Measurements from ENCODE around the gene SCUBE1.
A peak's percentile ranks its signal among the peaks of the same experiment; 100 is the strongest.
"Not testable (repeated sequence)": the region's sequence is repeated elsewhere in the genome, so short reads cannot be mapped to it uniquely, and the experiment has no call there.

The SCUBE1 gene

GRCh38 chr22:43356881-43357280 is 13.7 kb upstream of the SCUBE1 start:
- no peak for DNase-seq (ENCODE audit: low read depth in 2 of 2)

GRCh38 chr22:43355688-43356087 is 12.5 kb upstream of the SCUBE1 start:
- DNase-seq (ENCODE audit: low read depth in 2 of 2), result not testable (repeated sequence)

- DNase-seq (ENCODE audit: low read depth in 2 of 2), result no peak
These were observed 8.8 kb upstream of the SCUBE1 start for GRCh38 chr22:43351966-43352345.

- no peak for DNase-seq (ENCODE audit: low read depth in 2 of 2)
These were observed 6.5 kb upstream of the SCUBE1 start for GRCh38 chr22:43349636-43350035.

- DNase-seq (ENCODE audit: low read depth in 2 of 2), result peak; percentile 51 to 56
These were observed 3.4 kb upstream of the SCUBE1 start for GRCh38 chr22:43346521-43346929.

- DNase-seq (ENCODE audit: low read depth in 2 of 2), result no peak
These were observed 2.7 kb upstream of the SCUBE1 start for GRCh38 chr22:43345761-43346301.

GRCh38 chr22:43345356-43345755 is 2.2 kb upstream of the SCUBE1 start:
- DNase-seq (ENCODE audit: low read depth in 2 of 2), result no peak

GRCh38 chr22:43344520-43344787 is 1.3 kb upstream of the SCUBE1 start:
- DNase-seq (ENCODE audit: low read depth in 2 of 2), result no peak

GRCh38 chr22:43343670-43344519 is 723 bp upstream of the SCUBE1 start:
- DNase-seq (ENCODE audit: low read depth in 2 of 2), result no peak

GRCh38 chr22:43342347-43343261 is 568 bp downstream of the SCUBE1 start:
- no peak for DNase-seq (ENCODE audit: low read depth in 2 of 2)

GRCh38 chr22:43341565-43341964 is 1.6 kb downstream of the SCUBE1 start:
- DNase-seq (ENCODE audit: low read depth in 2 of 2), result no peak

GRCh38 chr22:43338766-43339345 is 4.3 kb downstream of the SCUBE1 start:
- no peak for DNase-seq (ENCODE audit: low read depth in 2 of 2)

- no peak for DNase-seq (ENCODE audit: low read depth in 2 of 2)
These were observed 5.2 kb downstream of the SCUBE1 start for GRCh38 chr22:43337946-43338345.

- DNase-seq (ENCODE audit: low read depth in 2 of 2), result no peak
These were observed 5.8 kb downstream of the SCUBE1 start for GRCh38 chr22:43337385-43337784.

GRCh38 chr22:43334378-43334777 is 8.8 kb downstream of the SCUBE1 start:
- DNase-seq (ENCODE audit: low read depth in 2 of 2), result no peak

- DNase-seq (ENCODE audit: low read depth in 2 of 2), result no peak
These were observed 9.2 kb downstream of the SCUBE1 start for GRCh38 chr22:43333978-43334377.

- DNase-seq (ENCODE audit: low read depth in 2 of 2), result no peak
These were observed 10.0 kb downstream of the SCUBE1 start for GRCh38 chr22:43333156-43333555.

- no peak for DNase-seq (ENCODE audit: low read depth in 2 of 2)
These were observed 11.5 kb downstream of the SCUBE1 start for GRCh38 chr22:43331698-43332097.

GRCh38 chr22:43331069-43331451 is 12.1 kb downstream of the SCUBE1 start:
- DNase-seq (ENCODE audit: low read depth in 2 of 2), result no peak

GRCh38 chr22:43330178-43331068 is 12.7 kb downstream of the SCUBE1 start:
- no peak for DNase-seq (ENCODE audit: low read depth in 2 of 2)

GRCh38 chr22:43329061-43329460 is 14.1 kb downstream of the SCUBE1 start:
- DNase-seq (ENCODE audit: low read depth in 2 of 2), result no peak

GRCh38 chr22:43327157-43327438 is 16.1 kb downstream of the SCUBE1 start:
- no peak for DNase-seq (ENCODE audit: low read depth in 2 of 2)
